Liver (tissue), 3 donors: ENCODE data around the gene CDC5L.

Source experiments
- EGR1 ChIP-seq, 2 donors: IDR thresholded peaks; 2 replicates each; pipeline ENCODE4 v1.6.1; 2016 to 2018; ENCODE audit warnings: antibody characterized with exemption in 2 of 2, low read depth in 2 of 2
- GABPA ChIP-seq, 2 donors: IDR thresholded peaks in 1 of 2; conservative IDR thresholded peaks in 1 of 2; 2 replicates each; pipeline ENCODE4 v1.6.1; 2016; ENCODE audit warnings: antibody characterized with exemption in 2 of 2, mild to moderate bottlenecking in 1 of 2, moderate library complexity in 1 of 2
- HNF4A ChIP-seq, 2 donors: conservative IDR thresholded peaks; 2 replicates each; pipeline ENCODE4 v1.6.1; 2016; ENCODE audit warnings: antibody characterized with exemption in 2 of 2, mild to moderate bottlenecking in 2 of 2
- JUND ChIP-seq, 2 donors: IDR thresholded peaks; 2 replicates each; pipeline ENCODE4 v1.6.1; 2016; ENCODE audit warnings: antibody characterized with exemption in 2 of 2
- RAD21 ChIP-seq, 2 donors: IDR thresholded peaks; 2 replicates each; pipeline ENCODE4 v1.6.1; 2016; ENCODE audit warnings: antibody characterized with exemption in 2 of 2, mild to moderate bottlenecking in 2 of 2
- TAF1 ChIP-seq: conservative IDR thresholded peaks from 2 replicates; pipeline ENCODE4 v1.6.1; 2016; ENCODE audit warnings: antibody characterized with exemption, mild to moderate bottlenecking
- TF ChIP-seq, protein P1 (sequence below): fragments of 150-350 bp; IDR thresholded peaks from 2 replicates; pipeline ENCODE4 v1.5.1; 2017; ENCODE audit warnings: improper control_type of control experiment, low read depth, low read length; ENCODE audit not compliant: missing input control
- TF ChIP-seq, protein P2 (sequence below): IDR thresholded peaks from 2 replicates; pipeline ENCODE4 v1.6.1; 2016; ENCODE audit warnings: antibody characterized with exemption
- TF ChIP-seq, protein P3 (sequence below): IDR thresholded peaks from 2 replicates; pipeline ENCODE4 v1.6.1; 2016; ENCODE audit warnings: antibody characterized with exemption, mild to moderate bottlenecking
- TF ChIP-seq, protein P4 (sequence below): IDR thresholded peaks from 2 replicates; pipeline ENCODE4 v1.6.1; 2016; ENCODE audit warnings: antibody characterized with exemption
- TF ChIP-seq, protein P5 (sequence below): IDR thresholded peaks from 2 replicates; pipeline ENCODE4 v1.6.1; 2016; ENCODE audit warnings: antibody characterized with exemption
- donor health status: healthy.
- donor health status: healthy.

DNA sequence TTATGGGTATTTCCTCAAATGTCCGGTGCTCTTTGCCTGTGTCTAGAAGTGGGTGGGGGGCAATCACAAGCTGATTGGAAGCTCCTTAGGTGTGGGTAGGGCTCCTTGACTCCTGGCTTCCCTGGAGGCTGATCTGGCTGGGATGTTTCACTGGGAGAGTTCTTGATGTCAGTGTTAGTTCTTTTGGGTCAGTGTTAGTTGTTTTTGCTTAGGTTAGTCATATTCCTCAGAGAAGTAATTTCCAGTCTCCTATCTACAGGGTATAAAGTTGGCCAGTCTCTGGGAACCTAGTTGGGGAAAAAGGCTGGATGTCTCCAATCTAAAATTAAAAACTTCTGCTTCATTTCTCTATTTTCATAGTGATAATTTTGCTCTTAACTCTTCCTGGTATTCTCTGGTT lies 23.6 kb downstream of the CDC5L start:
- TF ChIP-seq, protein P1, sequence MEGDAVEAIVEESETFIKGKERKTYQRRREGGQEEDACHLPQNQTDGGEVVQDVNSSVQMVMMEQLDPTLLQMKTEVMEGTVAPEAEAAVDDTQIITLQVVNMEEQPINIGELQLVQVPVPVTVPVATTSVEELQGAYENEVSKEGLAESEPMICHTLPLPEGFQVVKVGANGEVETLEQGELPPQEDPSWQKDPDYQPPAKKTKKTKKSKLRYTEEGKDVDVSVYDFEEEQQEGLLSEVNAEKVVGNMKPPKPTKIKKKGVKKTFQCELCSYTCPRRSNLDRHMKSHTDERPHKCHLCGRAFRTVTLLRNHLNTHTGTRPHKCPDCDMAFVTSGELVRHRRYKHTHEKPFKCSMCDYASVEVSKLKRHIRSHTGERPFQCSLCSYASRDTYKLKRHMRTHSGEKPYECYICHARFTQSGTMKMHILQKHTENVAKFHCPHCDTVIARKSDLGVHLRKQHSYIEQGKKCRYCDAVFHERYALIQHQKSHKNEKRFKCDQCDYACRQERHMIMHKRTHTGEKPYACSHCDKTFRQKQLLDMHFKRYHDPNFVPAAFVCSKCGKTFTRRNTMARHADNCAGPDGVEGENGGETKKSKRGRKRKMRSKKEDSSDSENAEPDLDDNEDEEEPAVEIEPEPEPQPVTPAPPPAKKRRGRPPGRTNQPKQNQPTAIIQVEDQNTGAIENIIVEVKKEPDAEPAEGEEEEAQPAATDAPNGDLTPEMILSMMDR = no peak
- TF ChIP-seq JUND (IDR thresholded peaks at IDR 0.05) (no peak), EGR1 (IDR thresholded peaks at IDR 0.05; ENCODE audit: low read depth in 2 of 2) (no peak), GABPA (IDR thresholded peaks at IDR 0.05 in 1 of 2, conservative IDR thresholded peaks at IDR 0.05 in 1 of 2) (no peak), TAF1 (no peak), HNF4A (conservative IDR thresholded peaks at IDR 0.05) (no peak), RAD21 (IDR thresholded peaks at IDR 0.05) (no peak)
- TF ChIP-seq, protein P2, sequence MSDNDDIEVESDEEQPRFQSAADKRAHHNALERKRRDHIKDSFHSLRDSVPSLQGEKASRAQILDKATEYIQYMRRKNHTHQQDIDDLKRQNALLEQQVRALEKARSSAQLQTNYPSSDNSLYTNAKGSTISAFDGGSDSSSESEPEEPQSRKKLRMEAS = no peak
- TF ChIP-seq, protein P3, sequence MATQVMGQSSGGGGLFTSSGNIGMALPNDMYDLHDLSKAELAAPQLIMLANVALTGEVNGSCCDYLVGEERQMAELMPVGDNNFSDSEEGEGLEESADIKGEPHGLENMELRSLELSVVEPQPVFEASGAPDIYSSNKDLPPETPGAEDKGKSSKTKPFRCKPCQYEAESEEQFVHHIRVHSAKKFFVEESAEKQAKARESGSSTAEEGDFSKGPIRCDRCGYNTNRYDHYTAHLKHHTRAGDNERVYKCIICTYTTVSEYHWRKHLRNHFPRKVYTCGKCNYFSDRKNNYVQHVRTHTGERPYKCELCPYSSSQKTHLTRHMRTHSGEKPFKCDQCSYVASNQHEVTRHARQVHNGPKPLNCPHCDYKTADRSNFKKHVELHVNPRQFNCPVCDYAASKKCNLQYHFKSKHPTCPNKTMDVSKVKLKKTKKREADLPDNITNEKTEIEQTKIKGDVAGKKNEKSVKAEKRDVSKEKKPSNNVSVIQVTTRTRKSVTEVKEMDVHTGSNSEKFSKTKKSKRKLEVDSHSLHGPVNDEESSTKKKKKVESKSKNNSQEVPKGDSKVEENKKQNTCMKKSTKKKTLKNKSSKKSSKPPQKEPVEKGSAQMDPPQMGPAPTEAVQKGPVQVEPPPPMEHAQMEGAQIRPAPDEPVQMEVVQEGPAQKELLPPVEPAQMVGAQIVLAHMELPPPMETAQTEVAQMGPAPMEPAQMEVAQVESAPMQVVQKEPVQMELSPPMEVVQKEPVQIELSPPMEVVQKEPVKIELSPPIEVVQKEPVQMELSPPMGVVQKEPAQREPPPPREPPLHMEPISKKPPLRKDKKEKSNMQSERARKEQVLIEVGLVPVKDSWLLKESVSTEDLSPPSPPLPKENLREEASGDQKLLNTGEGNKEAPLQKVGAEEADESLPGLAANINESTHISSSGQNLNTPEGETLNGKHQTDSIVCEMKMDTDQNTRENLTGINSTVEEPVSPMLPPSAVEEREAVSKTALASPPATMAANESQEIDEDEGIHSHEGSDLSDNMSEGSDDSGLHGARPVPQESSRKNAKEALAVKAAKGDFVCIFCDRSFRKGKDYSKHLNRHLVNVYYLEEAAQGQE = no peak
- TF ChIP-seq, protein P4, sequence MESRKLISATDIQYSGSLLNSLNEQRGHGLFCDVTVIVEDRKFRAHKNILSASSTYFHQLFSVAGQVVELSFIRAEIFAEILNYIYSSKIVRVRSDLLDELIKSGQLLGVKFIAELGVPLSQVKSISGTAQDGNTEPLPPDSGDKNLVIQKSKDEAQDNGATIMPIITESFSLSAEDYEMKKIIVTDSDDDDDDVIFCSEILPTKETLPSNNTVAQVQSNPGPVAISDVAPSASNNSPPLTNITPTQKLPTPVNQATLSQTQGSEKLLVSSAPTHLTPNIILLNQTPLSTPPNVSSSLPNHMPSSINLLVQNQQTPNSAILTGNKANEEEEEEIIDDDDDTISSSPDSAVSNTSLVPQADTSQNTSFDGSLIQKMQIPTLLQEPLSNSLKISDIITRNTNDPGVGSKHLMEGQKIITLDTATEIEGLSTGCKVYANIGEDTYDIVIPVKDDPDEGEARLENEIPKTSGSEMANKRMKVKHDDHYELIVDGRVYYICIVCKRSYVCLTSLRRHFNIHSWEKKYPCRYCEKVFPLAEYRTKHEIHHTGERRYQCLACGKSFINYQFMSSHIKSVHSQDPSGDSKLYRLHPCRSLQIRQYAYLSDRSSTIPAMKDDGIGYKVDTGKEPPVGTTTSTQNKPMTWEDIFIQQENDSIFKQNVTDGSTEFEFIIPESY = no peak
- TF ChIP-seq, protein P5, sequence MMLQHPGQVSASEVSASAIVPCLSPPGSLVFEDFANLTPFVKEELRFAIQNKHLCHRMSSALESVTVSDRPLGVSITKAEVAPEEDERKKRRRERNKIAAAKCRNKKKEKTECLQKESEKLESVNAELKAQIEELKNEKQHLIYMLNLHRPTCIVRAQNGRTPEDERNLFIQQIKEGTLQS = no peak
